BJ (cell line): ENCODE measurements around the gene KCNE1. TPM values are rescaled to one million over a fixed set of nuclear protein-coding genes. Genes with fewer than 3 reads are reported as not detected.

ENCODE experiments used
- CTCF ChIA-PET: fragments of 350-600 bp; formaldehyde crosslinking; extraction: SDS; loops from one replicate; lab custom pipeline; 2021; ENCODE audit warnings: antibody characterized with exemption, inconsistent platforms; lab: Yijun Ruan, JAX
- POLR2A ChIA-PET: fragments of 300-600 bp; sonication (Branson Sonifier 250); formaldehyde crosslinking; extraction: SDS; loops from one replicate; lab custom pipeline; 2021; ENCODE audit warnings: antibody characterized with exemption; lab: Charles Lee
- DNase-seq: peaks from one replicate; pipeline ENCODE4 v3.0.0-alpha.2; 2011; ENCODE audit warnings: low read depth
- H3K27me3 ChIP-seq: 2 replicates; pipeline ENCODE4 v1.6.0; 2011; ENCODE audit warnings: low read length; ENCODE audit not compliant: control insufficient read depth, insufficient read depth
- H3K36me3 ChIP-seq: 2 replicates; pipeline ENCODE4 v1.5.1; 2011; ENCODE audit warnings: low read length; ENCODE audit not compliant: control insufficient read depth, insufficient read depth
- H3K4me3 ChIP-seq: 2 replicates; pipeline ENCODE4 v1.5.1; 2011; ENCODE audit warnings: low read depth, mild to moderate bottlenecking, control low read depth, low read length
- CTCF ChIP-seq: IDR thresholded peaks from 2 replicates; pipeline ENCODE4 v1.5.1; 2011; ENCODE audit warnings: low read depth, mild to moderate bottlenecking, control low read depth, inconsistent platforms, low read length, moderate library complexity; ENCODE audit not compliant: insufficient read depth
- polyA plus RNA-seq: library from polyadenylated mRNA; depleted of rRNA; stranded (reverse); fragments of >200 nt; gene quantifications from 2 replicates; pipeline ENCODE4 v1.2.3, GENCODE V29; 2011

The KCNE1 gene
- polyA plus RNA-seq, 1 experiment = 0.47 TPM

DNA sequence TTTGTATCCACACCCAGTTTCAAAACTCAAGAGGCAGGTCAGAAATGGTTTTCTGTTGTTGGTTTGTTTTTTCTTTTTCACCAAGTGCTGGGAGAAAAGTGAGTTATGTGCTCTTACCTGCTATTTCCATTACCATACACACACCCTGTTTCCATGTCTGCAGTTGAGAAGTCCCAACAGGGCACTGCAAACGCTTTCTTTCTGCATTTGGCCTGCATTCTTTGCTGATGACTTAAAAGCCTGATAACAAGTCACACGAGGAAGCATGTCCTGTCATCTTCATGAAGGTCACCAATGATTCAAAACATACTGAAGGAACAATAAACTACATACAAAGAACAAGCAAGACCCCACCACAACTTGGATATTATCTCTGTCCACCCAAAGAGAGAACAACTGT is 24.8 kb upstream of the KCNE1 start:
- Histone ChIP-seq H3K36me3 (no peaks in the 10 kb centered on the region), H3K27me3 (no peaks in the 10 kb centered on the region), H3K4me3 (no peak overlapping the region)
- CTCF ChIA-PET = no interaction called here
- DNase-seq = no peak
- no peak for TF ChIP-seq CTCF
- POLR2A ChIA-PET = no interaction called here

- no peaks in the 10 kb centered on the region for H3K36me3 ChIP-seq
- H3K27me3 ChIP-seq = no peaks in the 10 kb centered on the region
- TF ChIP-seq CTCF = no peak
- no peak overlapping the region for H3K4me3 ChIP-seq
- DNase-seq = no peak
- ChIA-PET CTCF (no interaction called here), POLR2A (no interaction called here)
These were observed 24.3 kb upstream of the KCNE1 start for GRCh38 chr21:34536311-34536710.

- POLR2A ChIA-PET = no interaction called here
- Histone ChIP-seq H3K36me3 (no peaks in the 10 kb centered on the region), H3K4me3 (no peak overlapping the region), H3K27me3 (no peaks in the 10 kb centered on the region)
- DNase-seq = no peak
- no peak for TF ChIP-seq CTCF
- CTCF ChIA-PET = no interaction called here
These were observed 23.9 kb upstream of the KCNE1 start for GRCh38 chr21:34535886-34536285.

GRCh38 chr21:34534522-34534921 is 22.5 kb upstream of the KCNE1 start:
- ChIA-PET POLR2A (no interaction called here), CTCF (interaction anchor here (0.8 to 1.2 kb wide), 3 partner anchors 9 to 69 kb away, joined by 4 read pairs; no protein-coding TSS in a partner anchor)
- no peak for DNase-seq
- Histone ChIP-seq H3K4me3 (no peak overlapping the region), H3K27me3 (no peaks in the 10 kb centered on the region), H3K36me3 (no peaks in the 10 kb centered on the region)
- TF ChIP-seq CTCF = no peak

DNA sequence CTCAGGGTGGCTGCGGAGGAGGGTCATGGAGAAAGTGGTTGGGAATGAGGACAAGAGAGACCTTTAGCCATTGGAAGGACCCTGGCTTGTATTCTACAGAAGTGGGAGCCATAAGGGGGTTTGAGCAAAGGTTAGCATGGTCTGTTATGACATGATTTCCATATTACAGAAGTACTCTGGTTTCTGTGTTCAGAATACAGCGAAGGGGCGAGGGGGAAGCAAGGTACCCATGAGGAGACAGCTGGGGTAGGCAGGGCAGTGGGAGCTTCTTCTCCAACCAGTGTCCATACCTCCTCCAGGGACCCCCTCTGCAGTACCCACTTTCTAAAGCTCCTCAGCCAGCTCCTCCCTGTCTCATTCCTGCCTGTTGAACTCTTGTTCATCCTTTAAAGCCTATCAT is 21.9 kb upstream of the KCNE1 start:
- ChIA-PET POLR2A (no interaction called here), CTCF (interaction anchor here (0.8 to 1.2 kb wide), 3 partner anchors 8 to 69 kb away, joined by 4 read pairs; no protein-coding TSS in a partner anchor)

More for the DNA sequence above, 21.9 kb upstream of the KCNE1 start:
- H3K27me3 ChIP-seq = no peaks in the 10 kb centered on the region
- no peak overlapping the region for H3K4me3 ChIP-seq
- H3K36me3 ChIP-seq = no peaks in the 10 kb centered on the region
- TF ChIP-seq CTCF = no peak
- no peak for DNase-seq
